Mononuclear cell (primary cell): ENCODE measurements around the gene GRIN1. TPM values are rescaled to one million over a fixed set of nuclear protein-coding genes. Genes with fewer than 3 reads are reported as not detected.

ENCODE experiments used
- H3K27me3 ChIP-seq: 2 replicates; pipeline ENCODE4 v1.6.0; 2011; ENCODE audit warnings: low read length, control low read depth; ENCODE audit not compliant: insufficient read depth
- H3K4me1 ChIP-seq: 2 replicates; pipeline ENCODE4 v1.5.1; 2011; ENCODE audit warnings: mild to moderate bottlenecking, low read length, control low read depth; ENCODE audit not compliant: insufficient read depth
- H3K4me3 ChIP-seq: 2 replicates; pipeline ENCODE4 v1.5.1; 2011; ENCODE audit warnings: mild to moderate bottlenecking, low read length, moderate library complexity
- H3K9me3 ChIP-seq: 2 replicates; pipeline ENCODE4 v1.5.1; 2011; ENCODE audit warnings: low read depth, mild to moderate bottlenecking, control low read depth, low read length
- total RNA-seq: library from RNA; depleted of rRNA; stranded (reverse); fragments of >200 nt; gene quantifications from one replicate; pipeline ENCODE4 v1.2.3, GENCODE V29; 2012

Gene GRIN1
- total RNA-seq, 1 donor, result not detected

GRCh38 chr9:137192859-137193258 is 53.9 kb downstream of the GRIN1 start:
- H3K4me3 ChIP-seq, result no peak overlapping the region
- no peaks in the 10 kb centered on the region for H3K27me3 ChIP-seq
- peaks cover 16% of the 10 kb centered on the region for H3K4me1 ChIP-seq
- no peaks in the 10 kb centered on the region for H3K9me3 ChIP-seq

- Histone ChIP-seq H3K4me3 (no peak overlapping the region), H3K9me3 (no peaks in the 10 kb centered on the region), H3K4me1 (peaks cover 18% of the 10 kb centered on the region), H3K27me3 (no peaks in the 10 kb centered on the region)
Observed at GRCh38 chr9:137193771-137194170, 54.8 kb downstream of the GRIN1 start.

GRCh38 chr9:137194388-137194787 is 55.4 kb downstream of the GRIN1 start:
- no peaks in the 10 kb centered on the region for H3K9me3 ChIP-seq
- H3K27me3 ChIP-seq, result no peaks in the 10 kb centered on the region
- H3K4me3 ChIP-seq, result no peak overlapping the region
- peaks cover 19% of the 10 kb centered on the region for H3K4me1 ChIP-seq

- H3K4me1 ChIP-seq, result peaks cover 17% of the 10 kb centered on the region
- no peak overlapping the region for H3K4me3 ChIP-seq
- H3K27me3 ChIP-seq, result no peaks in the 10 kb centered on the region
- H3K9me3 ChIP-seq, result no peaks in the 10 kb centered on the region
Observed at GRCh38 chr9:137194909-137195308, 56.0 kb downstream of the GRIN1 start.

- peaks cover 13% of the 10 kb centered on the region for H3K4me1 ChIP-seq
- no peak overlapping the region for H3K4me3 ChIP-seq
- H3K27me3 ChIP-seq, result no peaks in the 10 kb centered on the region
- H3K9me3 ChIP-seq, result no peaks in the 10 kb centered on the region
Observed at GRCh38 chr9:137195525-137196220, 56.7 kb downstream of the GRIN1 start.

GRCh38 chr9:137198051-137198901 is 59.3 kb downstream of the GRIN1 start:
- Histone ChIP-seq H3K9me3 (no peaks in the 10 kb centered on the region), H3K4me3 (no peak overlapping the region), H3K27me3 (no peaks in the 10 kb centered on the region), H3K4me1 (peaks cover 28% of the 10 kb centered on the region)

- Histone ChIP-seq H3K4me1 (peaks cover 30% of the 10 kb centered on the region), H3K27me3 (no peaks in the 10 kb centered on the region), H3K4me3 (no peak overlapping the region), H3K9me3 (no peaks in the 10 kb centered on the region)
Observed at GRCh38 chr9:137198902-137199283, 59.9 kb downstream of the GRIN1 start.

GRCh38 chr9:137199411-137200121 is 60.6 kb downstream of the GRIN1 start:
- Histone ChIP-seq H3K4me3 (no peak overlapping the region), H3K9me3 (no peaks in the 10 kb centered on the region), H3K27me3 (no peaks in the 10 kb centered on the region), H3K4me1 (peaks cover 36% of the 10 kb centered on the region)

- H3K27me3 ChIP-seq, result no peaks in the 10 kb centered on the region
- H3K4me1 ChIP-seq, result peaks cover 43% of the 10 kb centered on the region
- no peaks in the 10 kb centered on the region for H3K9me3 ChIP-seq
- peak within 1 kb of the TSS; percentile 57 for H3K4me3 ChIP-seq
Observed at GRCh38 chr9:137200311-137201204, 61.6 kb downstream of the GRIN1 start, which contains the start of gene TPRN. Gene TPRN (minus strand): TSS chr9:137200741. CDS start chr9:137200711, 30 bp downstream.

GRCh38 chr9:137201205-137201868 is 62.4 kb downstream of the GRIN1 start:
- Histone ChIP-seq H3K27me3 (no peaks in the 10 kb centered on the region), H3K4me3 (peak overlapping the region; percentile 57), H3K4me1 (peaks cover 50% of the 10 kb centered on the region), H3K9me3 (no peaks in the 10 kb centered on the region)

GRCh38 chr9:137202966-137203365 is 64.0 kb downstream of the GRIN1 start:
- no peaks in the 10 kb centered on the region for H3K9me3 ChIP-seq
- no peaks in the 10 kb centered on the region for H3K27me3 ChIP-seq
- no peak overlapping the region for H3K4me3 ChIP-seq
- H3K4me1 ChIP-seq, result peaks cover 57% of the 10 kb centered on the region

GRCh38 chr9:137204731-137205125 is 65.8 kb downstream of the GRIN1 start:
- peak overlapping the region; percentile 94 for H3K4me3 ChIP-seq
- H3K27me3 ChIP-seq, result no peaks in the 10 kb centered on the region
- peaks cover 44% of the 10 kb centered on the region for H3K4me1 ChIP-seq
- H3K9me3 ChIP-seq, result no peaks in the 10 kb centered on the region

GRCh38 chr9:137205126-137206069 is 66.4 kb downstream of the GRIN1 start, which contains the start of the genes NDOR1 and TMEM203:
Gene NDOR1 (plus strand): TSS chr9:137205700. CDS start chr9:137205778, 78 bp downstream.
Gene TMEM203 (minus strand): TSS chr9:137205648. CDS start chr9:137205414, 234 bp downstream.
- no peaks in the 10 kb centered on the region for H3K9me3 ChIP-seq
- H3K27me3 ChIP-seq, result no peaks in the 10 kb centered on the region
- peak within 1 kb of the TSS; percentile 94 for H3K4me3 ChIP-seq
- peaks cover 44% of the 10 kb centered on the region for H3K4me1 ChIP-seq
